A549 (cell line): ENCODE results near the gene TMEM185B. TPM values are rescaled to one million over a fixed set of nuclear protein-coding genes. Genes with fewer than 3 reads are reported as not detected.

Experiments
- ATAC-seq, 2 experiments: fragments of 200-7000 bp in 1 of 2; fragments of >200 bp in 1 of 2; cut with Nextera tagmentation in 1 of 2; cut with Tn5 transposase in 1 of 2; 3 replicates each; pipeline versions ENCODE4 v1.8.0 to v1.9.1; 2018 to 2020; ENCODE audit warnings: mild to moderate bottlenecking in 1 of 2, moderate library complexity in 1 of 2
- CTCF ChIA-PET: fragments of 300-600 bp; sonication (Branson Sonifier 250); formaldehyde crosslinking; extraction: SDS; loops from one replicate; lab custom pipeline; 2021; ENCODE audit warnings: antibody characterized with exemption, inconsistent platforms; lab: Yijun Ruan, JAX
- POLR2A ChIA-PET: fragments of 350-600 bp; formaldehyde crosslinking; extraction: SDS; loops from one replicate; lab custom pipeline; 2021; ENCODE audit warnings: antibody characterized with exemption, inconsistent platforms; lab: Yijun Ruan, JAX
- DNase-seq, 2 experiments: peaks; one replicate each; pipeline versions ENCODE4 v3.0.0 to v3.0.0-alpha.2; 2011 to 2016; ENCODE audit warnings: low read depth in 1 of 2, low spot score in 1 of 2
- FAIRE-seq: peaks from 2 replicates; lab custom pipeline; 2011; peaks lifted over from hg19 to GRCh38; lab: Jason Lieb, UNC
- H3K27ac ChIP-seq, 2 experiments: fragments of >200 bp; sonication (Bioruptor Twin); formaldehyde crosslinking; 3 replicates each; pipeline ENCODE4 v1.5.1; 2016 to 2017
- H3K4me1 ChIP-seq: fragments of >200 bp; sonication (Bioruptor Twin); formaldehyde crosslinking; 3 replicates; pipeline ENCODE4 v1.6.1; 2016
- H3K4me2 ChIP-seq: fragments of >200 bp; sonication (Bioruptor Twin); formaldehyde crosslinking; 3 replicates; pipeline ENCODE4 v1.6.1; 2016
- H3K4me3 ChIP-seq: fragments of >200 bp; sonication (Bioruptor Twin); formaldehyde crosslinking; 3 replicates; pipeline ENCODE4 v1.5.1; 2016
- H3K9me3 ChIP-seq: fragments of >200 bp; sonication (Bioruptor Twin); formaldehyde crosslinking; 3 replicates; pipeline ENCODE4 v1.6.1; 2016
- BHLHE40 ChIP-seq: IDR thresholded peaks from 2 replicates; pipeline ENCODE4 v1.6.1; 2012; ENCODE audit warnings: low read depth, low read length, inconsistent platforms
- CBX2 ChIP-seq: fragments of 200-600 bp; sonication (generic); IDR thresholded peaks from 2 replicates; pipeline ENCODE4 v1.6.1; 2016; ENCODE audit warnings: low read depth, mild to moderate bottlenecking, borderline replicate concordance
- CBX8 ChIP-seq: fragments of 200-600 bp; sonication (generic); IDR thresholded peaks from 2 replicates; pipeline ENCODE4 v1.6.1; 2016
- EHF ChIP-seq: fragments of 250-450 bp; sonication (Bioruptor Pico); IDR thresholded peaks from 2 replicates; pipeline ENCODE4 v1.5.0; 2020; ENCODE audit warnings: mild to moderate bottlenecking
- EP300 ChIP-seq, 2 experiments: fragments of >200 bp; sonication (Bioruptor Twin); formaldehyde crosslinking; IDR thresholded peaks; 2 replicates in 1 of 2; 3 replicates in 1 of 2; pipeline ENCODE4 v1.6.1; 2016 to 2017
- FOSL2 ChIP-seq, 2 experiments: fragments of 450-650 bp in 1 of 2; fragments of >200 bp in 1 of 2; sonication (Bioruptor Twin) in 1 of 2; formaldehyde crosslinking; IDR thresholded peaks; 2 replicates each; pipeline versions ENCODE4 v1.5.0 to v1.6.1; 2016 to 2020; ENCODE audit warnings: mild to moderate bottlenecking in 1 of 2, moderate library complexity in 1 of 2
- HEYL ChIP-seq: fragments of 250-450 bp; sonication (Bioruptor Pico); IDR thresholded peaks from 2 replicates; pipeline ENCODE4 v1.8.0; 2021; ENCODE audit warnings: mild to moderate bottlenecking, moderate library complexity
- HOXA7 ChIP-seq: fragments of 250-450 bp; sonication (Bioruptor Pico); IDR thresholded peaks from 2 replicates; pipeline ENCODE4 v1.5.0; 2020; ENCODE audit warnings: mild to moderate bottlenecking, moderate library complexity
- HOXB5 ChIP-seq: fragments of 250-450 bp; sonication (Bioruptor Pico); IDR thresholded peaks from 2 replicates; pipeline ENCODE4 v1.5.0; 2020; ENCODE audit warnings: mild to moderate bottlenecking, moderate library complexity
- JUNB ChIP-seq: fragments of >200 bp; sonication (Bioruptor Twin); formaldehyde crosslinking; IDR thresholded peaks from 2 replicates; pipeline ENCODE4 v1.6.1; 2016
- KDM5A ChIP-seq: fragments of 200-600 bp; sonication (generic); IDR thresholded peaks from 2 replicates; pipeline ENCODE4 v1.6.1; 2016; ENCODE audit warnings: antibody characterized with exemption, mild to moderate bottlenecking
- MAZ ChIP-seq: fragments of 150-350 bp; IDR thresholded peaks from 2 replicates; pipeline ENCODE4 v1.6.1; 2014; ENCODE audit warnings: antibody characterized with exemption, low read depth, low read length, borderline replicate concordance
- MYC ChIP-seq: IDR thresholded peaks from 2 replicates; pipeline ENCODE4 v1.6.1; 2012; ENCODE audit warnings: mild to moderate bottlenecking, inconsistent platforms, low read length, improper control_type of control experiment, borderline replicate concordance
- NFE2L2 ChIP-seq: fragments of 150-350 bp; conservative IDR thresholded peaks from 2 replicates; pipeline ENCODE4 v1.6.1; 2014; ENCODE audit warnings: low read length
- RAD21 ChIP-seq, 2 experiments: fragments of >200 bp in 1 of 2; sonication (Bioruptor Twin) in 1 of 2; formaldehyde crosslinking in 1 of 2; IDR thresholded peaks in 1 of 2; conservative IDR thresholded peaks in 1 of 2; 2 replicates in 1 of 2; 3 replicates in 1 of 2; pipeline ENCODE4 v1.6.1; 2012 to 2018; ENCODE audit warnings: inconsistent platforms in 1 of 2
- RCOR1 ChIP-seq: fragments of 150-350 bp; IDR thresholded peaks from 2 replicates; pipeline ENCODE4 v1.6.1; 2014; ENCODE audit warnings: antibody characterized with exemption, low read length, low read depth
- RFX5 ChIP-seq: fragments of 450-650 bp; IDR thresholded peaks from 2 replicates; pipeline ENCODE4 v1.7.1; 2014; ENCODE audit warnings: antibody characterized with exemption, mild to moderate bottlenecking, moderate library complexity
- ZFP36 ChIP-seq: fragments of 450-650 bp; IDR thresholded peaks from 2 replicates; pipeline ENCODE4 v1.6.1; 2014; ENCODE audit warnings: borderline replicate concordance; ENCODE audit not compliant: partially characterized antibody
- WGBS: methylation state at CpG from one replicate; pipeline ENCODE4 v1.1.6; 2017; ENCODE audit errors: missing lambda C conversion rate; 5-methylcytosine and 5-hydroxymethylcytosine counted together
- polyA plus RNA-seq, 4 experiments: library from polyadenylated mRNA; depleted of rRNA in 3 of 4; stranded (reverse); fragments of >200 nt; fragmentation: RNase III in 1 of 4; extraction: RNeasy Plus Mini Kit Qiagen cat#74134 plus additional on column Dnase treatment in 1 of 4; gene quantifications; 2 replicates in 3 of 4; 3 replicates in 1 of 4; pipeline ENCODE4 v1.2.3, GENCODE V29; 2011 to 2017
- TF ChIP-seq, protein P1 (sequence below): fragments of 150-350 bp; IDR thresholded peaks from 2 replicates; pipeline ENCODE4 v1.6.1; 2014; ENCODE audit warnings: low read depth, mild to moderate bottlenecking, low read length
- TF ChIP-seq, protein P2 (sequence below): fragments of >200 bp; sonication (Bioruptor Twin); formaldehyde crosslinking; IDR thresholded peaks from 3 replicates; pipeline ENCODE4 v1.5.1; 2016

TMEM185B gene
- polyA plus RNA-seq, 2 of the 4 experiments (the other 2 are of a cell fraction): 30.3 to 41.8 TPM

DNA sequence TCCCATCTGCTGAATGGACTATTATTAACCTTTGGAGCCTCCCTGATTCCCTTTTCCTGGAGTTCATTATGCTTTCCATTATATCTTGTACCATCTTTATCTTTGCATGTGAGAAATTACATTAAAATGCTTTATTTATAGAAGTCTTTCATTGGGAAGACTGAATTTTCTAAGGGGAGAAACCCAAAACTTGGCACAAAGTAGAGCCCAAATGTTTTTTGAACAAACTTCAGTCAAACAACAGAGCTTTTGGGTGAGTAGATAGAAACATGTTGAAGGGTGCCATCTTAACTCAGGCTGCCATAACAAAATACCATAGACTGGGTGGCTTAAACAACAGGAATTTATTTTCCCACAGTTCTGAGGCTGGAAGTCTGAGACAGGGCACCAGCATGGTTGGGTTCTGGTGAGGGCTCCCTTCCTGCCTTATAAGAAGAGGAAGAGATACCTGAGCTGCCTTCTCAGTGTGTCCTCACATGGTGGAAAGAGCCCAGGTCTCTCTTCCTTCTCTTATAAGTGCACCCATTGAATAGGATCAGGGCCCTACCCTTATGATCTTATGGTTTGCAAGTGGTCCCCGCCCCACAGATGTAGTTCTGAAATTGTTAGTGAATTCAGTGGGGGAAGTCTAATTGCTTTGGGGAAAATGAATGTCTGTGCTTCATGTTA is 48.6 kb upstream of the TMEM185B start:
- H3K9me3 ChIP-seq: no peaks in the 10 kb centered on the region
- CTCF ChIA-PET: interaction anchor here (0.5 to 2.0 kb wide), 3 partner anchors 9 to 281 kb away, joined by 3 to 5 read pairs (median 3); no protein-coding TSS in a partner anchor
- no peak overlapping the region for H3K4me3 ChIP-seq
- no peak overlapping the region for H3K27ac ChIP-seq
- TF ChIP-seq CBX8 (no peak), BHLHE40 (no peak), KDM5A (no peak), EP300 (IDR thresholded peaks at IDR 0.05) (no peak), FOSL2 (IDR thresholded peaks at IDR 0.05) (no peak), FOSL2 (CRISPR knock-in tag; IDR thresholded peaks at IDR 0.05) (no peak), RFX5 (no peak), HOXA7 (no peak), HOXB5 (CRISPR knock-in tag) (no peak), MAZ (no peak)
- TF ChIP-seq, protein P1, sequence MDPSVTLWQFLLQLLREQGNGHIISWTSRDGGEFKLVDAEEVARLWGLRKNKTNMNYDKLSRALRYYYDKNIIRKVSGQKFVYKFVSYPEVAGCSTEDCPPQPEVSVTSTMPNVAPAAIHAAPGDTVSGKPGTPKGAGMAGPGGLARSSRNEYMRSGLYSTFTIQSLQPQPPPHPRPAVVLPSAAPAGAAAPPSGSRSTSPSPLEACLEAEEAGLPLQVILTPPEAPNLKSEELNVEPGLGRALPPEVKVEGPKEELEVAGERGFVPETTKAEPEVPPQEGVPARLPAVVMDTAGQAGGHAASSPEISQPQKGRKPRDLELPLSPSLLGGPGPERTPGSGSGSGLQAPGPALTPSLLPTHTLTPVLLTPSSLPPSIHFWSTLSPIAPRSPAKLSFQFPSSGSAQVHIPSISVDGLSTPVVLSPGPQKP: no peak
- DNase-seq: no peak
- no peak overlapping the region for H3K4me2 ChIP-seq
- ATAC-seq: no peak
- 89% methylated on average over 1 of the region's 1 CpG for WGBS
- H3K4me1 ChIP-seq: no peaks in the 10 kb centered on the region
- POLR2A ChIA-PET: no interaction called here
- FAIRE-seq: no peak

DNA sequence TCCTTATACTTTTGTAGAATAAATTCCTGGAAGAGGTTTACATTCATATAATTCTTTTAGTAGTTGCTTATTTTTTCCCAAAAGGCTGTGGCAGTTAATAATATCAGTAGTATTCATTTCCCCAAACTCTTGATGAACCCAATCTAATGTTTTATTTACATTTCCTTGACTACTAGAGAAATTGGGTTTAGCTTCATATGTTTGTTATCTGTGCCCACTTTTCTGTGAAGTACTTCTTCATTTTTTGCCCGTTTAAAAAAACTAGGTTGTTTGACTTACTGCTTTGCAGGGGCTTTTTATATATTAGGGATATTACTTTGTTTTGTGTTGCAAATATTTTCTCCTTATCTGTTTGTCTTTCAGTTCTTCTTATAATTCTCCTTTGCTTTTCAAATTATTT is 46.6 kb upstream of the TMEM185B start:
- ATAC-seq (no peak), FAIRE-seq (no peak), DNase-seq (no peak)
- ChIA-PET POLR2A (no interaction called here), CTCF (interaction anchor here (2.0 kb wide), 1 partner anchor 15 kb away, joined by 5 read pairs; no protein-coding TSS in a partner anchor)
- TF ChIP-seq ZFP36 (no peak), CBX2 (no peak), MAZ (no peak), FOSL2 (IDR thresholded peaks at IDR 0.05) (no peak), FOSL2 (CRISPR knock-in tag; IDR thresholded peaks at IDR 0.05) (no peak), CBX8 (no peak), HEYL (CRISPR knock-in tag) (no peak), MYC (no peak), RAD21 (conservative IDR thresholded peaks at IDR 0.05 in 1 of 2, IDR thresholded peaks at IDR 0.05 in 1 of 2) (no peak), NFE2L2 (no peak), RCOR1 (no peak), JUNB (no peak), EHF (CRISPR knock-in tag) (no peak), HOXA7 (no peak)
- TF ChIP-seq, protein P2, sequence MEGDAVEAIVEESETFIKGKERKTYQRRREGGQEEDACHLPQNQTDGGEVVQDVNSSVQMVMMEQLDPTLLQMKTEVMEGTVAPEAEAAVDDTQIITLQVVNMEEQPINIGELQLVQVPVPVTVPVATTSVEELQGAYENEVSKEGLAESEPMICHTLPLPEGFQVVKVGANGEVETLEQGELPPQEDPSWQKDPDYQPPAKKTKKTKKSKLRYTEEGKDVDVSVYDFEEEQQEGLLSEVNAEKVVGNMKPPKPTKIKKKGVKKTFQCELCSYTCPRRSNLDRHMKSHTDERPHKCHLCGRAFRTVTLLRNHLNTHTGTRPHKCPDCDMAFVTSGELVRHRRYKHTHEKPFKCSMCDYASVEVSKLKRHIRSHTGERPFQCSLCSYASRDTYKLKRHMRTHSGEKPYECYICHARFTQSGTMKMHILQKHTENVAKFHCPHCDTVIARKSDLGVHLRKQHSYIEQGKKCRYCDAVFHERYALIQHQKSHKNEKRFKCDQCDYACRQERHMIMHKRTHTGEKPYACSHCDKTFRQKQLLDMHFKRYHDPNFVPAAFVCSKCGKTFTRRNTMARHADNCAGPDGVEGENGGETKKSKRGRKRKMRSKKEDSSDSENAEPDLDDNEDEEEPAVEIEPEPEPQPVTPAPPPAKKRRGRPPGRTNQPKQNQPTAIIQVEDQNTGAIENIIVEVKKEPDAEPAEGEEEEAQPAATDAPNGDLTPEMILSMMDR: no peak
- H3K4me3 ChIP-seq: no peak overlapping the region
- H3K27ac ChIP-seq: no peak overlapping the region
- H3K4me1 ChIP-seq: no peaks in the 10 kb centered on the region
- WGBS: 83% methylated on average over 1 of the region's 1 CpG
- no peaks in the 10 kb centered on the region for H3K9me3 ChIP-seq
- no peak overlapping the region for H3K4me2 ChIP-seq
